ENCODE results near the gene CDK18.

Gene CDK18

DNA sequence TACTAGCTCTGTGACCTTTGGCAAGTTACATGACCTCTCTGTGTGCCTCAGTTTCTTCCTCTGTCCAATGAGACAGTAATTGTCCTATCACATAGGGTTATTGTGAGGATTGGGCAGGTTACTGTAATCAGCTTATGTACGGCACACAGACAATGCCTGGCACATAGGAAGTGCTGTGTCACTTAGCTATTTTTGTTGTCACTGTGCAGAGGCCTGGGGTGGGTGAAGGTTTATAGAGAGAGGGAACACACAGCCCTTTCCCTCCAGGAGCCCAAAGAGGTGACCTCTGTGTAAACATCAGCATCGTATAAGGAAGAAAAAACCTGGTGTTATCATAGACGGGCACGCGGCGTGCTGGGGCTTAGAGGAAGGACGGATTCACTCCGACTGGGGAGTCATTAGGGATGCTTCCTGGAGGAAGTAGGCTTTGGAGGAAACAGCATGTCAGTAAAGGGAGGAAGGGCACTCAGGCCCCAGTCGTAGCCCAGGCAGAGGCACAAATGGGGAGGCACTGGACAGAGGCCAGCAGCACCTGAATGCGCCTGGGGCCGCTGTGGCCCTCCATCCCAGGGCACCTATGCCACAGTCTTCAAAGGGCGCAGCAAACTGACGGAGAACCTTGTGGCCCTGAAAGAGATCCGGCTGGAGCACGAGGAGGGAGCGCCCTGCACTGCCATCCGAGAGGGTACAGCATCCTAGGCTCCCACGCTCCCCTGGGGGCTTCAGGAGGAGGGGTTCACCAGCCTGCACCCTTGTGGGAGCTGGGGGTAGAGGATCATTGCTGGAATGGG is 21.2 kb downstream of the CDK18 start:
- no peak for DNase-seq

DNA sequence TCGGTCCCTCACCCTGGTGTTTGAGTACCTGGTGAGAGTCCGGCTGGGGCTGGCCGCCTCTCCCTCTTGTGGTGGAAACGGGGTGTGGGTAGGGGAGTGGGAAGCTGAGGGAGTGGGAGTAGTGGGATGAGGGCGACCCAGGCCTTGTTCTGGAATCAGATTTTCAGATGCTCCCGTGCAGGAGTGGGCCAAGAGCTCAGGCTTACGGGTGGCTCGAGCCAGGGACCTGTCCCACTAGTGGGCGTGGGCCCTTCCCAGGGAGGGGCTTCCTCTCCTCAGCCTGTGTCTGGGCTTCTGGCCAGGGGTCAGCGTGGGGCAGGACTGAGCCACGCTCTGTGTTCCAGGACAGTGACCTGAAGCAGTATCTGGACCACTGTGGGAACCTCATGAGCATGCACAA is 22.0 kb downstream of the CDK18 start:
- DNase-seq = no peak

DNA sequence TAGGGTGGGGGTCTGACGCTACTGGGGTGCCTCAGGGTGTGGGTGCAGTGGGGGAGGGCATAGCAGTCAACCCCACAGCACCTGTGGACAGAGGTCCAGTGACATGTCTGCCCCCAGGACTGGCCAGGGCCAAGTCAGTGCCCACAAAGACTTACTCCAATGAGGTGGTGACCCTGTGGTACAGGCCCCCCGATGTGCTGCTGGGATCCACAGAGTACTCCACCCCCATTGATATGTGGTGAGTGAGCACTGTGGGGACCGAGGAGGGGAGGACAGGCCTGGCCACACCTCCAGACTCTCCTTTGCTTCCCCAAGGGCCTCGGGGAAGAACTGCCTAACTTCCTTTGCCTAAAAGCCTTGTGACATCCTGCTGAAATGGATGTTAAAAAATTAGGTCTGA is 23.5 kb downstream of the CDK18 start:
- DNase-seq = no peak

DNA sequence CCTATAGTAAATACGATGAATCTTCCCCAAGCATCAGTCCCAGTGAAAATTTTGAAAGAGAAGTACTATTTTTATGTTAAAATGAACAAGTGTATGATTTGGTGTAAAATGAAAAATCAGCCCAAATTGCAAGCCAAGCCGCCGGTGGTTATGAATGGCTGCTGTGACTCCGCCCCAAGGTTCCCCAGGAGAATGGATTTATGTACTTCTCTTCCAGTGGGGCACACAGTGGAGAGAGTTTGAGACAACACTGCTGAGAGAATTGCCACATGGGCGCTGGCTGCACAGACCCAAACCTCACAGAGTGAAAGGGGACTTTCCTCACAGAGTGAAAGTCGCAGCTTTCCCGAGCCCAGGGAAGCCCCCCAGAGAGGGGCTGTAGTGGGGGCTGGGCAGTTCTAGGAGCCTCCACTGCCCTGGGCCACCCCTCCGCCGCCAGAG is 24.0 kb downstream of the CDK18 start:
- no peak for DNase-seq

DNA sequence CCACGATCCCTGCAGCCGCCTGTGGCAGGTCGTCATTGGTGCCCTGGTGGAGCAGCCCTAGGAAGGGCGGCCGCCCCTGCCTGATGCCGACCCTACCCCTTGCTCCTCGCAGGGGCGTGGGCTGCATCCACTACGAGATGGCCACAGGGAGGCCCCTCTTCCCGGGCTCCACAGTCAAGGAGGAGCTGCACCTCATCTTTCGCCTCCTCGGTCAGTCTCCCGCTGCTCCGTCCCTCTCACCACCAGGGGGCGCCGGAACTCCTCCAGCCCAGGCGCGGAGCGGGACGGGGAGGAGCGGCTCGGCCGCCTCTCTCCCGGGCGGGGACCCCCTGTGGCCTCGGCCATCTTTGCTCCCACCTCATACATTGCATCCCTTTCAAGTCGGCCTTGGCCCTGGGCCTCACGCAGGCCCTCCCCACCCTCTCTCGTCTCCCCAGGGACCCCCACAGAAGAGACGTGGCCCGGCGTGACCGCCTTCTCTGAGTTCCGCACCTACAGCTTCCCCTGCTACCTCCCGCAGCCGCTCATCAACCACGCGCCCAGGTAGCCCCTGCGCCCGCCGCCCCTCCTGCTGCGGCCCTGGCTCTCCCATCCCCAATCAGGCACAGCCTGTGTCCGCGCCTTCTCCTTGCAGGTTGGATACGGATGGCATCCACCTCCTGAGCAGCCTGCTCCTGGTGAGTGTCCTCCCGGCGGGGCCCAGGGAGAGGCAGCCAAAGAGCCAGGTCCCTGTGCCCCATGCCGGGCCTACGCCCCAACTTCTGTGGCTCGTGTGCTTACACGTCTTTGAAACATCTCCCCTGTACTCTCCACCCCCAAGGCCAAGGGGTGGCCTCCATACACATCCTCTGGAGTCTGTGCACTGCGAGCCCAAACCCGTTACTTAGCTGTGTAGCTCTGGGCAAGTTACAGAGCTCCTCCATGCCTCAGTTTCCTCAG is 24.7 kb downstream of the CDK18 start:
- peak; percentile 40 for DNase-seq

DNA sequence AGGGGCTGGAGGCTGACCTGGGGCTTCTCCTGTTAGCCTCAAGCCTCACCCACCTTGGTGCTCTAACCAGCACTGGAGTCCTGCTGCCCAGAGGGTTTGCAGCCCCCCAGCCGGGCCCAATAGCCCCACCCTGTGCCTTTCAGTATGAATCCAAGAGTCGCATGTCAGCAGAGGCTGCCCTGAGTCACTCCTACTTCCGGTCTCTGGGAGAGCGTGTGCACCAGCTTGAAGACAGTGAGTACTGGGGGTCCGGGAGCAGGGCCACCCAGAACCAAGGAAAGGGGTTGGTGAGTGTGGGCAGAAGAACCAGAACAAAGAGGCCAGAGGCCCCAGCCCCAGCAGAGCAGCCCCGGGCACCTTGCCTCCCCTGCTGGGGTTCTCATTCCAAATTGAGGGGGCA is 25.6 kb downstream of the CDK18 start:
- DNase-seq = no peak

DNA sequence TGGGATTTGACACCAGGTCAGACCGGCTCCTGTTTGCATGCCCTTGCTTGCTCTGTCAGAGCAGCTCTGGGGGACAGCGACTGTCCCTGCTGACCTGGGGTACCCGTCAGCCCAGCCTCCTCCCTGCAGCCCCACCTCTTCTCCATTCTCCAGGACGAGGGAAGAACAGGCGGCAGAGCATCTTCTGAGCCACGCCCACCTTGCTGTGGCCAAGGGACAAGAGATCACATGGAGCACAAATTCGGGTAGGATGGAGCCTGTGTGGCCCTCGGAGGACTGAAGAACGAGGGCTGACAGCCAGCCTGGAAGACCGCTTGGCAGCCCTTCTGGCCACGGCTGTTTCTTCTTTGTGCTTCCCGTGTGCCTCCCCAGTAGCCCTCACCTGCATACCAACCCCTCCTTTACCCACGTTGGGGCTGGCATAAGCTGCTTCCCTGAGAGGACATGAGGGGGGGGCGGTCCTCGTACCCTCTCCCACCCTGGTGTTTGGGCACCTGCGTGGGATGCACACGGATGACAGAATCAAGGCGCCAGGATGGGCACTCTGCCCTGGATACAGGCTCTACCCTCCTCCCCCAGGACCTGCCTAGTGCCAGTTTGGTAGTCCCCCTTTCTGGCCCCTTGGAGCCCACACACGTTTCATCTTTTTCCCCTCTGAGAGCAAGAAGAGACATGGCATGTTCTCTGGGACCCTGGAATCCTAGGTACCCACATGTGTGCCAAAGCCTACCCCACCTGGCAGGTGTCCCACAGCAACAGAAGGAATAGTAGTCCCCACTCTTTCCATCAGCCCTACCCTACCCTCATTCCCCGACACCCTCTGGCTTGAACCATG is 26.9 kb downstream of the CDK18 start:
- no peak for DNase-seq

DNA sequence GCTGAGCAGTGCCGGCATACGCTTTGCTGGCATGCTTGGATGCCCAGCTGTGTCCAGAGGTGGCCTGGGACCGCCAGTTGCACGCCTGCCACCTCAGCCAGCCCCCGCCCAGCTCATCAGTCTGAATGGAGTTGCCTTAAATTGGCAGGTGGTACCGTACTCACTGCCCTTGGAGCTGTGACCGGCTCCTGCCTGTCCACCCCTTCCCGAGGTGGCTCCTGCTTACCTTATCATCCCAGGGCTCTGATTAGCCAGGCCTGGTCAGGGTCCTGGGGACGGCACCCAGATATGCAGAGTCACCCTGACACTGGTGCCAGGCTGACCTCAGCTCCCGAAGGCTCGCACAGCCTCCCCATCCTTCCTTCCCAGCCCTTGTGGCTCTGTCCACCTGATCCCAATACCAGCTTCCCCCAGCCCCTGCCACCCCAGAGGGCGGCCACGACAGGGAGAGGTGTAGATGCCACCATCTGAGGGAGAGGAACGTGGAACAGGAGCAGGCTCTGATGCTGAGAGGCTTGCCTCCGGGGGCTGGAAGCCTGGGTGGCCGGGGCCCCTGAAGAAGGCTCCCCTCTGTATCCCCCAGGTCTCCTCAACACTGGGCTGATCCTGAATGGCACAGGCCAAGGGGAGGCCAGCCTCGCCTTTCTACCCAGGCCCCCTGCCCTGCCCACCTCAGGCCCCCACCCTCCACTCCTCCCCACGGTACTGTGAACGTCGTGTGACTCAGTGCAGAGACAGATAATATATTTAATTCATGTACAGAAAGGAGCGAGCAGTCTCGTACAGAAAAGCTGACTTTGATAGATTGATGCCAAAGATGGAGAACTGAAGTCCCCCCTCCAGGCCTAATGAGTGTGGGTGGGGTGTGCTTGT is 27.8 kb downstream of the CDK18 start:
- DNase-seq = no peak

DNA sequence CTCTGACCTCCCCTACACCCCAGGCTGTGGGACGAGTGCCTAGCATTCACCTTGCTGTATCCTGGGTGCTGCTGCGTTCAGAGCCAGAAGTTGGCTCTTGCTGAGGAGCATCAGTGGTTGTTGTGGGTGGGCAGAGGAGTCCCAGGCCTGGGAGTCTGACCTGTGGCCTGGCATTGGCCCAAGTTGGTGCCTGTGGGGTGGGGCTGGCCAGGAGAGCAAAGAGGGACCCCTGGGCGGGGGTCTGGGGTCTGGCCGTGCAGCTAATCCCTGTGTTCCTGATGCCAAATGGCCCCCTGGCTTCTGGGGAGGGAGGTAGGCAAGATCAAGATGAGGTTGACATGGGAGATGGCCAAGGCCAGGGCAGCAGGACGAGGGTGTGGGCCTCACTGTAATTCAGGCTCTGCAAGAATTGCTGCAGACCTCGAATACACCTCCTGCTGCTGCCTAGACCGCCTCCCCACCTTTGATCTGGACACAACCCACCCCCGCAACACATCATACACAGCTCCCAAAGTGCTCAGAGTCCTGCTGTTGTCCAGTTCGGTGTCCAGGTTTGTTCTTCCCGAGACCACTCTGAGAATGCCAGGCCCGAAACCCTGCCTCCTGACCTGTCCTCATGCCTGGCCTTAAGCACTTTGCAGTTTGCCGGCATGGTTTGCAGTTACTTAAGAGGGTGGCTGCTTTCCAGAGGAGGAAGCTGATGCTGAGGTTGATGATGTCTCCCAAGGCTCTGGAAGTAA is 28.7 kb downstream of the CDK18 start:
- DNase-seq = no peak

DNA sequence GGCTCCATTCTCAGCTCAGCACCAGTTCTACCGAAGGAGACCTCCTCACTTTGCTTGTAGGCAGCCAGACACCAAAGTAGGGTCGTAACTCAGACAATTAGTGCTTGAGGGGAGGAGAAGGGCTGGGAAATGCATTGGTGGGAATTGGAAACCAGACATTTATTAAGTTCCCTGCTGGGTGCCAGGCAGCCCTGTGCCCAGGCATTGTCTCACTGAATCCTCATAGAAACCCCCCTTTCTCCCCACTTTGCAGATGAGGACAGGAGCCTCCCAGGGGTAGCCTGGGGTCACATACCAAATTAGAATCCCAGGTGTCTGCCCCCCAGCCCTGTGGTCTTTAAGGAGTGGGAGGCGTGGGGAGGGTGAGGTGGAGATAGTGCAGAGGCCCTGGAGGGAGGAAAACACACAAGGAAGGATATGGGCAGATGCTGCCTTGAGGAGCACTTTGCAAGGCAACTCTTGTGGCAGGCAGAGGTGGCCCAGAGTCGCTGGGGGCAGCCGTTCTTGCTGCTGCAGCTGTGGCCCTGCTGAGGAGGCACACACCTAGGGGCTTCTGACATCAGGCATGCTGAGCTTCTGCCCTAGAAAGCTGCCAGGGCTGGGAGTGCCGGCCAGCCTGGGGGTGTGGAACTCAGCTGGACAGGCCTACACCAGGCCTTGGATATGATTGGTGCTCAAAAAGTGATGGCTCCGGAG is 29.4 kb downstream of the CDK18 start:
- DNase-seq = no peak

DNA sequence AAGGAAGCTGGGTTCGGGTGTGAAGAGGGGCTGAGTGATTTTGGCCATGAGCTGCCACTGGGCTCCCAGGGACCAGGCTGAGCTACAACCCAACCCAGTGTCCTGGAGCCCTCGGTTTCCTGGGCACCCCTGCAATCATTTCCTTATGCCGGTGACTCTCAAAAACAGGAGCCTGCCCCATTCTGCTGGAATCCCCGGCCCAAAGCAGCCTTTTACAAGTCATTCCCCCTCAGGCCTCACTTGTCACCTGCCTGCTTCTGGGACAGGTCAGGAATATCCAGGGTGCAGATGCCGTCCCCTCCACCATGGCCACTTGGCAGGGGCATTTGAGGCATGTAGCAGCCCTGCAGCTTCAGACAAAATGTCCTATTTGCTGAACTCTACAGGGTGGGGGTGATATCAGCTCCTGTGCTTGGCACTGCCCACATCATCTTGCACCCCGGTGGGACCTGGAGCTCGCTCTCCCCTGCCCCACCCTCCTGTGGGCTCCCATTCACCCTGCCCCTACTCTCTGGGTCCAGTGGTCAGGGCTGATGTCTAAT is 30.0 kb downstream of the CDK18 start:
- DNase-seq = no peak

DNA sequence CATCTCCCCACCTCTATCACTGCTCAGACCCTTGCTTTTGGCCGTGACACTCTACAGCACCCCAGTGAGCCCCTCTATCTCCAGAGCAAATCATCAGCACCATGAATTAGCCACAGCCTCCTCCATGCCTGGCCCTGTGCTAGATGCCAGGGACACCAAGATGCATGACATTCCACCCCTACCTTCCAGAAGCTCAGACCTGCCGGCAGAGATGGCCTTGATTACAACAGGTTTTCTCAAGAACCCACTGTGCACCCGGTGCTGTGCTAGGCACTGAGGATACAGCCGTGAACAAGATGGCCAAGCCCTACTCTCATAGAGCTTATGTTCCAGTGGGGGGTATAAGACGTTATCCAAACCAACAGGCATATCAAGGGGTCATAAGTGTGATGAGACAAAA is 30.6 kb downstream of the CDK18 start:
- DNase-seq = no peak

DNA sequence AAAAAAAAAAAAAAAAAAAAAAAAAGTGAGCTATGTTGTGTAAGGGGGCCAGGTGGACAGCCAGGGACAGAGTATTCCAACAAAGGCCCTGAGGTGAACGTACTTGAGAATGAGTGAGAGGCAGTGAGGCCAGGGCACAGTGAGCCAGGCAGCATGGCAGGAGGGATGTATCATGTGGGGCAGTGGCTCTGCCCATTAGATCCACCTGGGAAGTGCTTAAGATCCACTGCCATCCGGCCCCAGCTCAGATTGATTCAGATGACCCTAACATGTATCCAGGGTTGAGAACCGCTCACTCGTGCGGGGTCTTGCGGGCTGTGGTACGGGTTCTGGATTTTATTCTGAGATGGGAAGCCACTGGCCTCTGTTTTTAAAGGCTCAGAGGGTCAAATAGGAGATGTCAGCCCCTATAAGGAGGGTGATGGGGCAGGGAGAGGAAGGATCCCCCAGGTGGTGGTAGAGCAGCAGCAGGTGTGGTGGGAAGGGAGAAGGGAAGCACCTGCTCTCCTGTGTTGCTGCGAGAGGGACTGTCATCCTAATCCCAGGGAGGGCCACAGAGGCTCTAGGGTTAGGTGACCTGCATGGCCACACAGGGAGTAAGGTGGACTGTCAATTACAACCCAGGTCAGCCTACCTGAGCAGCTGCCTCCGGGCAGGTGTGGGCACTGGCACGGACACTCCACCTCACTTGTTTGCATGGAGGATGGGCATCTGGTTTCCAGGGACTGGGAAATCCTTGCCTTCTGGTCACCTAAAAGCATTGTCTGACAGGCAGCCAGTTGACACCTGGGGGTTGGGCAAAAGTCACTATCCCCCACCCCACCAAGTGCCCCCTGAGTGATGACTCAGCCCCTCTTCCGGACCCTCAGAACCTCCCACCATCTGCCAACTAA is 31.6 kb downstream of the CDK18 start:
- DNase-seq = no peak

DNA sequence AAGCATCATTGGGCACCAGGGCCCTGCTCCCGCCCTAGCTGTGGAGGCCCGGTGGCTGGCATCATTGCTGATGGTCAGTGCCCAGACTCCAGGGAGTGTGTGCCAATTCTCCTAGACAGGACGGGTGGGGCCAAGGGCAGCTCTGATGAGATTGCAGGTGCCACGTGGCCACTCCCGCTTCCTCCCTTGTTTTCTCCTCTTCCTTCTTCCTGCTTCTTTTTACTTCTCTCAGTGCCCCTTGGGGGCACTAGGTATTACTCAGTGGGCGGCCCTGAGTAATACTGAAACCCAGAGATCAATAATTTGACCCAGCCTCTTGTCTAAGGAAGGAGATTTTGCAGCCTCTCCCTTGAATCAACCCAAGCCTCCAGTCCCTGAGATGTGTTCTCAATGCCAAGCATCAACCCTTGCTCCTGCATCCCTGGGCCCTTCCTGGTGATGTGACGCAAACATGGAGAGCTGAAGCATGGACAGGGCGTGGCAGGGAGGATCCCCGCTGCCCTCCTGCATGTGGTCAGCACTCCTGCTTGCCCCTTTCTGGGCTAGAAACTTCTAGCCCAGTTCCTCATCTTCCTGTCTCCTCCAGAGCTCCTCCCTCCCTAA is 32.4 kb downstream of the CDK18 start:
- DNase-seq = no peak

DNA sequence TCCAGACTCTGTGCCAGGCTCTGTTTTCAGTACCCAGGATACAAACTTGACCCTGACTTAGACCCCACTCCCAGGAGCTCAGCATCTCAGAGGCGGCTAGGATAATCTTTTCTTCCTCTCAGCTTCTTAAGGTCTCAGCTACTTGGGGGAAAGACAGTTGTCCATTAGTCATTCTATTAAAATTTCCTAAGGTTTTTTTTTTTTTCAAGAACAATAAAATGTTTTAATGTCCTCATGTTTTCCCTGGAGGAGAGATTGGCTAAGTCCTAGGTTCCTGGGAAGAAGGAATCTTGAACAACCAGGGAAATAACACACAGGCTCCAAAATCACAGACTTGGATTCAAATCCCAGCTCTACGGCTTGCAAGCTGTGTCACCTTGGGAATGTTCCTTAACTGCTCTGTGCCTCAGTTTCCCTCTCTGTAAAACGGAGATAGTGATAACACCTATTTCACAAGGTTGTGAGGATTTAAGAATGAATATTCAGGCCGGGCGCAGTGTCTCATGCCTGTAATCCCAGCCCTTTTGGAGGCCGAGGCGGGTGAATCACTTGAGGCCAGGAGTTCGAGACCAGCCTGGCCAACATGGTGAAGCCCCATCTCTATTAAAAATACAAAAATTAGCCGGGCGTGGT is 33.0 kb downstream of the CDK18 start:
- no peak for DNase-seq

DNA sequence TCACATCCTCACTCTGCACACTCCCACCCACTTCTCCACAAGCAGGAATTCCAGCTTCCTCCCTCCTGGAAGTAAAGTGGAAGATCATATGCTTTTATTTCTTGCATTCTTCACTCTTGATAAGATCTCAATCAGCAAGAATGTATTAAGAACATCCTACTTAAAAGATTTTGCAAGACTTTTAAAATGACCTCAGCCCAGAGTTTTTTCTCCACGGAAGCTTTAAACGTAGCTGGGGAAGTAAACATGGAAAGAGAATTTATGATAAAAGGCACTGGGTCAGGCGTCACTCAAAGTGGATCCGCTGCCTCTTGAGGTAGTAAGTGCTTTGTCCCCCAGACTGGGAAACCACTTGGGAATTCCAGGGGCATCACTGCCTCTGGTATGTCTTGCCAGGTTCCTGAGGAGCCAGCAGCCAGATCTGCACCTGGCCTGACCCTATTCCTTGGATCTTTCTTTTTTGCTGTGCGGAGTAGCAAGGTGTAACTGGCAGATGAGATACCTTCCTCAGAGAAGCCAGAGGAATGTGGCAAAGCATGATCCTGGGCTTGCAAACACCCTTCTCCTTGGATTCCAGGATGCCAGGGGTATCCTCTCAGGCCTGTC is 33.9 kb downstream of the CDK18 start:
- no peak for DNase-seq

DNA sequence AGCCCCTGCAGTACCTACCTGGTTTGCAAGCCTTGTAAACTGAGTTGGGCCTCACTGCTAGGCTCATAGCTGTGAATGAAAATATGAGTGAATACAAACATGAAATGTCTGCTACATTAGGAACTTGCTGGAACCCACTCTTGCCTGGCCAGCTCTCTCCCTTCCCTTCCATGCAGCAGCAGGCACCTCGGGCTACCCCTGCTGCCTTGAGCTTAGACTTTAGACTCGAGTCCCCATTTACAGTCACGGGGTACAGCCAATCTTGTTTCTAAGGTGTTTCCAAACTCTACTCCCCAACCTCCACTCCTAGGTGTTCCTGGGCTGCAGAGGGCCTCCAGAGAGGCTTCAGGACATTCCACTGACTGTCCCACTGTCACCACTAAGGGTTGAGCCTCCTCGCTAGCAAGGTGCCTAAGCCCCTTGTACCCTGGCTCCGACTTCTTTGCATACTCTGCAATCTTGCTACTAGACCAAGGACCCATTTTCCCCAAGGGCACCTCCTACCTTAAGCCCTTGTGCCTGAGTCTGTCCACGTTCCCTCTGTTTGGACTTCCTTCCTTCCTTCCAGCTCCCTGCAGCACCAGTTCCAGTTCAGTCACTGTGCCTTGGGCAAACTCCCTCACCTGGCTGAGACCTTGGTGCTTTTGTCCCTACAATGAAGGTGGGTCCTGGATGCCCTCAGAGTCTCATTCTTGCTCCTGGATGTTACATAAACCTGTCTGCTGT is 36.9 kb downstream of the CDK18 start:
- no peak for DNase-seq

Data from NCI-H446 treated with DMSO at 0.1 percent for 48 hours (cell line).